HFFc6 (cell line): ENCODE data around the gene HLA-F. TPM values are rescaled to one million over a fixed set of nuclear protein-coding genes. Genes with fewer than 3 reads are reported as not detected.

Experiments used
- DNase-seq: peaks from one replicate; pipeline ENCODE4 v3.0.0-alpha.2; 2018
- H3K27ac Mint-ChIP-seq: 2 replicates; pipeline ENCODE4 v1.8.0; 2020; ENCODE audit warnings: mild to moderate bottlenecking, mixed read lengths
- H3K27me3 Mint-ChIP-seq: 2 replicates; pipeline ENCODE4 v1.8.0; 2021; ENCODE audit warnings: mild to moderate bottlenecking, moderate library complexity, mixed read lengths; ENCODE audit not compliant: insufficient read depth
- H3K36me3 Mint-ChIP-seq: 2 replicates; pipeline ENCODE4 v1.8.0; 2021; ENCODE audit warnings: low read depth, mixed read lengths
- H3K4me1 Mint-ChIP-seq: 2 replicates; pipeline ENCODE4 v1.8.0; 2020; ENCODE audit warnings: low read depth, mixed read lengths
- H3K4me3 Mint-ChIP-seq: 2 replicates; pipeline ENCODE4 v1.8.0; 2020; ENCODE audit warnings: mild to moderate bottlenecking, moderate library complexity, mixed read lengths
- H3K9me3 Mint-ChIP-seq: 2 replicates; pipeline ENCODE4 v1.8.0; 2020; ENCODE audit warnings: mild to moderate bottlenecking, mixed read lengths
- total RNA-seq, 6 experiments: library from RNA; stranded (reverse); fragmentation: NEBNext Ultra II Directional; extraction: Animal tissue kit (Norgen Biotek cat#: 25700); gene quantifications; 2 replicates in 1 of 6; 3 replicates in 5 of 6; pipeline ENCODE4 v1.2.3, GENCODE V29; 2021
- TF ChIP-seq, protein P1 (sequence below): fragments of 200-600 bp; sonication (generic); IDR thresholded peaks from 2 replicates; pipeline ENCODE4 v1.5.0; 2021; ENCODE audit warnings: antibody characterized with exemption, mild to moderate bottlenecking

HLA-F gene
- total RNA-seq, 6 experiments from 2014 or later, result 1.4 to 7.5 (median 4.2) TPM

DNA sequence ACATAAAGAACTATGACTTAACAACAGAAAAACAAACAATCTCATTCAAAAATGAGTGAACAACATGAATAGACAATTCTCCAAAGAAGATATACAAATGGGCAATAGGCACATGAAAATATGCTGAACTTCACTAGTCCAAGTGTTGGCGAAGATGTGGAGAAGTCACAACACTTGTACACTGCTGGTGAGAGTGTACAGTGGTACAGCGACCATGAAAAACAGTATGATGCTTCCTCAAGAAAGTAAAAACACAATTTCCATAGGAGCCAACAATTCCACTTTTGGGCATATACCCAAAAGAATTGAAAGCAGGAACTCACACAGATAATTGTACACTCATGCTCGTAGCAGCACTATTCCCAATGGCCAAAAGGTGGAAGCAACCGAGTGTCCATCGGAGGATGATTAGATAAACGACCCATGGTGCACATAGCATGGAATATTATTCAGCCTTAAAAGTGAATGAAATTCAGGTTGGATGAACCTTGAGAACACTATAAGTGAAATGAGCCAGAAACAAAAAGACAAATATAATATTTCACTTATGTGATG lies 6.6 kb downstream of the HLA-F start:
- no peak for DNase-seq
- H3K36me3 Mint-ChIP-seq, result no peaks in the 10 kb centered on the region
- peaks cover 14% of the 10 kb centered on the region for H3K27me3 Mint-ChIP-seq
- TF ChIP-seq, protein P1, sequence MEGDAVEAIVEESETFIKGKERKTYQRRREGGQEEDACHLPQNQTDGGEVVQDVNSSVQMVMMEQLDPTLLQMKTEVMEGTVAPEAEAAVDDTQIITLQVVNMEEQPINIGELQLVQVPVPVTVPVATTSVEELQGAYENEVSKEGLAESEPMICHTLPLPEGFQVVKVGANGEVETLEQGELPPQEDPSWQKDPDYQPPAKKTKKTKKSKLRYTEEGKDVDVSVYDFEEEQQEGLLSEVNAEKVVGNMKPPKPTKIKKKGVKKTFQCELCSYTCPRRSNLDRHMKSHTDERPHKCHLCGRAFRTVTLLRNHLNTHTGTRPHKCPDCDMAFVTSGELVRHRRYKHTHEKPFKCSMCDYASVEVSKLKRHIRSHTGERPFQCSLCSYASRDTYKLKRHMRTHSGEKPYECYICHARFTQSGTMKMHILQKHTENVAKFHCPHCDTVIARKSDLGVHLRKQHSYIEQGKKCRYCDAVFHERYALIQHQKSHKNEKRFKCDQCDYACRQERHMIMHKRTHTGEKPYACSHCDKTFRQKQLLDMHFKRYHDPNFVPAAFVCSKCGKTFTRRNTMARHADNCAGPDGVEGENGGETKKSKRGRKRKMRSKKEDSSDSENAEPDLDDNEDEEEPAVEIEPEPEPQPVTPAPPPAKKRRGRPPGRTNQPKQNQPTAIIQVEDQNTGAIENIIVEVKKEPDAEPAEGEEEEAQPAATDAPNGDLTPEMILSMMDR, result no peak
- H3K27ac Mint-ChIP-seq, result no peak overlapping the region
- H3K4me3 Mint-ChIP-seq, result no peak overlapping the region
- H3K9me3 Mint-ChIP-seq, result no peaks in the 10 kb centered on the region
- no peaks in the 10 kb centered on the region for H3K4me1 Mint-ChIP-seq

- Mint-ChIP-seq H3K36me3 (no peaks in the 10 kb centered on the region), H3K27me3 (peaks cover 12% of the 10 kb centered on the region), H3K9me3 (no peaks in the 10 kb centered on the region), H3K4me1 (no peaks in the 10 kb centered on the region), H3K27ac (no peak overlapping the region), H3K4me3 (no peak overlapping the region)
- TF ChIP-seq, protein P1, result no peak
- DNase-seq, result no peak
Measured at GRCh38 chr6:29730575-29731126, 7.4 kb downstream of the HLA-F start.

DNA sequence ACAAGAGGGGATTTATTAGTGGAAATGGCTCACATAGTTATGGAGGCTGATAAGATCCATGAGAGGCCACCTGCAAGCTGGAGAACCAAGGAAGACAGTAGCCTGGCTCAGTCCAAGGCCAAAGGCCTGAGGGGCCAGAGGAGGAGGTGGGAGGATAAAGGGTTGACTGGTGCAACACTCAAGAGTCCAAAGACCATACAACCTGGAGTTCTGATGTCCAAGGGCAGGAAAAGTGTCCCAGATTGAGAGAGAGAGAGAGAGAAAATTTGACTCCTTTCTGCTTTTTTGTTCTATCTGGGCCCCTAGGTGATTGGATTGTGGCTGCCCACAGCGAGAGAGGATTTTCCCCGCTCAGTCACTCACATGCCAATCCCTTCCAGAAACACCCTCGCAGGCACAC lies 8.0 kb downstream of the HLA-F start:
- Mint-ChIP-seq H3K4me1 (no peaks in the 10 kb centered on the region), H3K4me3 (no peak overlapping the region), H3K9me3 (no peaks in the 10 kb centered on the region), H3K36me3 (no peaks in the 10 kb centered on the region), H3K27ac (no peak overlapping the region), H3K27me3 (peaks cover 9% of the 10 kb centered on the region)
- no peak for DNase-seq
- TF ChIP-seq, protein P1, result no peak

GRCh38 chr6:29733057-29733456 lies 9.8 kb downstream of the HLA-F start:
- H3K27ac Mint-ChIP-seq, result no peak overlapping the region
- H3K27me3 Mint-ChIP-seq, result peaks cover 7% of the 10 kb centered on the region
- TF ChIP-seq, protein P1, result no peak
- no peaks in the 10 kb centered on the region for H3K9me3 Mint-ChIP-seq
- H3K36me3 Mint-ChIP-seq, result no peaks in the 10 kb centered on the region
- DNase-seq, result no peak
- H3K4me3 Mint-ChIP-seq, result no peak overlapping the region
- peaks cover 4% of the 10 kb centered on the region; the same call in 1 of the 2 replicates for H3K4me1 Mint-ChIP-seq

GRCh38 chr6:29734046-29735018 lies 11.1 kb downstream of the HLA-F start:
- H3K9me3 Mint-ChIP-seq, result no peaks in the 10 kb centered on the region
- H3K27ac Mint-ChIP-seq, result no peak overlapping the region
- peaks cover 7% of the 10 kb centered on the region for H3K27me3 Mint-ChIP-seq
- TF ChIP-seq, protein P1, result no peak
- no peaks in the 10 kb centered on the region for H3K36me3 Mint-ChIP-seq
- H3K4me1 Mint-ChIP-seq, result peaks cover 6% of the 10 kb centered on the region; the same call in 1 of the 2 replicates
- DNase-seq, result no peak
- H3K4me3 Mint-ChIP-seq, result no peak overlapping the region
